HepG2 (cell line): ENCODE measurements around the gene NT5C. TPM values are rescaled to one million over a fixed set of nuclear protein-coding genes. Genes with fewer than 3 reads are reported as not detected.

Experiments
- ASH2L ChIP-seq: fragments of 300-600, 200-600 bp; sonication (generic); IDR thresholded peaks from 2 replicates; pipeline ENCODE4 v1.7.0; 2017; ENCODE audit warnings: low read depth, mild to moderate bottlenecking, moderate library complexity, mixed read lengths, low read length; ENCODE audit not compliant: insufficient read length
- CAMTA2 ChIP-seq: sonication (generic); formaldehyde crosslinking; IDR thresholded peaks from 2 replicates; pipeline ENCODE4 v1.4.0; 2020; ENCODE audit warnings: mild to moderate bottlenecking, missing genetic modification reagents, borderline replicate concordance
- HDAC2 ChIP-seq: sonication (generic); formaldehyde crosslinking; IDR thresholded peaks from 2 replicates; pipeline ENCODE4 v1.4.0; 2020; ENCODE audit warnings: missing genetic modification reagents
- HMGA1 ChIP-seq: sonication (generic); formaldehyde crosslinking; conservative IDR thresholded peaks from 2 replicates; pipeline ENCODE4 v1.4.0; 2020; ENCODE audit warnings: missing genetic modification reagents
- JUND ChIP-seq: sonication (generic); formaldehyde crosslinking; IDR thresholded peaks from 2 replicates; pipeline ENCODE4 v1.8.0; 2022; ENCODE audit warnings: mild to moderate bottlenecking, missing genetic modification reagents
- KDM1A ChIP-seq: IDR thresholded peaks from 2 replicates; pipeline ENCODE4 v1.6.1; 2016; ENCODE audit warnings: missing compliant biosample characterization
- KLF11 ChIP-seq: IDR thresholded peaks from 2 replicates; pipeline ENCODE4 v1.6.1; 2016; ENCODE audit warnings: missing compliant biosample characterization
- PAF1 ChIP-seq: IDR thresholded peaks from 2 replicates; pipeline ENCODE4 v1.6.1; 2016; ENCODE audit warnings: missing genetic modification reagents, missing compliant biosample characterization
- polyA plus RNA-seq, 8 experiments: library from polyadenylated mRNA; depleted of rRNA in 3 of 8; stranded (reverse) in 7 of 8; unstranded in 1 of 8; fragments of >200 nt; fragmentation: Illumina TruSeq in 4 of 8; extraction: Trizol in 4 of 8; gene quantifications; 2 replicates each; pipeline versions ENCODE4 v1.2.1 to v1.2.3, GENCODE V29; 2011 to 2016; ENCODE audit warnings: low read depth in 4 of 8, missing spikeins in 1 of 8, mixed read lengths in 1 of 8; ENCODE audit not compliant: insufficient read depth in 1 of 8
- total RNA-seq, 5 experiments: library from RNA; depleted of rRNA; stranded (reverse); fragments of >200 nt; fragmentation: Illumina TruSeq; extraction: Trizol; gene quantifications; 2 replicates each; pipeline ENCODE4 v1.2.3, GENCODE V29; 2016; ENCODE audit warnings: low read depth in 1 of 5
- TF ChIP-seq, protein P1 (sequence below): sonication (generic); formaldehyde crosslinking; IDR thresholded peaks from 2 replicates; pipeline ENCODE4 v1.4.0; 2020; ENCODE audit warnings: mild to moderate bottlenecking, missing genetic modification reagents
- TF ChIP-seq, protein P2 (sequence below): sonication (generic); formaldehyde crosslinking; IDR thresholded peaks from 2 replicates; pipeline ENCODE4 v1.4.0; 2020; ENCODE audit warnings: missing genetic modification reagents, borderline replicate concordance
- TF ChIP-seq, protein P3 (sequence below): sonication (generic); formaldehyde crosslinking; IDR thresholded peaks from 2 replicates; pipeline ENCODE4 v1.5.1; 2020; ENCODE audit warnings: missing genetic modification reagents, mild to moderate bottlenecking, borderline replicate concordance
- TF ChIP-seq, protein P4 (sequence below): sonication (generic); formaldehyde crosslinking; IDR thresholded peaks from 2 replicates; pipeline ENCODE4 v1.5.1; 2020; ENCODE audit warnings: mild to moderate bottlenecking, missing genetic modification reagents, borderline replicate concordance

NT5C gene
- total and polyA plus RNA-seq, 2 of the 13 experiments (the other 11 are each of a cell fraction or from before 2014, with no cell fraction given) = 42.8 to 48.6 TPM

DNA sequence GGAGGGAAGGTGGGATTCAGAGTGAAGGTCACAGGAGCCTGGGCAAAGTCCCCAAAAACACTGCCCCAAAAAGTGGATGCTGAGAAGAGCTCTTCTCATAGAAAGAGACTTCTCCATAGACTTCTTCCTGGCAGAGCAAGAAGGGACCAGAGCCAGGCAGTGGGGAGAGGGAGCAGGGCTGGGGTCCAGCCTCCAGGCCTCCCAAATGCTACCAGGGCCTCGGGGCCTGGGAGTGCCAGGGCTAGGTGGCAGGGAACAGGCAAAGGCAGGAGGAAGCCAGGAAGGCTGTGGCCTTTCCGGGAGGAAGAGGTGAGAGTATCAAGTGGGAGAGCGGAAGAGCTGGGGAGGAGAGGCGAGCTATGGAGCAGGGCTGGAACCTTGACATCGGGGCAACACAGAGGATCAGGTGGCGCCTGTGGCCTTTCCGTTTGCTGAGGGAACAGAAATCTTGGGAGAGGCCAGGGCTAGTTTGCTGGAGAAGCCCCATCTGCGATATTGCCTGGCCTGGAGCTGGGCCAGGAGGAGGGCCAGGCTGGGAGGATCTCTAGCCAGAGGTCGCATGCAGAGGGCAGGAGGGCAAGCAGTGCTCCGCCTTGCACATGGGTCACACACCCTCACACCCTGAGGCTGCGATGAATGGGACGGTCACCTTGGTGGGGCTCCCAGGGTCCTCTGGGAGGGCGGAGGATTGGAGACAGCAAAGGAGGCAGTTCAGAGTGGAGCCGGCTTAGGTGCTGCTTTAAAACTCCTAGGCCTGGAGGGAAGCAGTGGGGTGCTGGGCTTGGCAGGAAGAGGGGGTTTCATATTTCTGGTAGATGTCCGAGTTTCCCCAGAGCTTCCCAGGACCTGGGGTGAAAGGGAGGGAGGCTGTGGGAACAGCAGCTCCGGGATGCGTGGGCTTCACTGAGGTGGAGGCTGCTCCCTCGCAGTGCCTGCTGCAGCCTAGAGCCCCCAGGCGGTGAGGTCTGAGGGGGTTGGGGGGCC, 40.4 kb downstream of the NT5C start (continued):
- TF ChIP-seq, protein P1, sequence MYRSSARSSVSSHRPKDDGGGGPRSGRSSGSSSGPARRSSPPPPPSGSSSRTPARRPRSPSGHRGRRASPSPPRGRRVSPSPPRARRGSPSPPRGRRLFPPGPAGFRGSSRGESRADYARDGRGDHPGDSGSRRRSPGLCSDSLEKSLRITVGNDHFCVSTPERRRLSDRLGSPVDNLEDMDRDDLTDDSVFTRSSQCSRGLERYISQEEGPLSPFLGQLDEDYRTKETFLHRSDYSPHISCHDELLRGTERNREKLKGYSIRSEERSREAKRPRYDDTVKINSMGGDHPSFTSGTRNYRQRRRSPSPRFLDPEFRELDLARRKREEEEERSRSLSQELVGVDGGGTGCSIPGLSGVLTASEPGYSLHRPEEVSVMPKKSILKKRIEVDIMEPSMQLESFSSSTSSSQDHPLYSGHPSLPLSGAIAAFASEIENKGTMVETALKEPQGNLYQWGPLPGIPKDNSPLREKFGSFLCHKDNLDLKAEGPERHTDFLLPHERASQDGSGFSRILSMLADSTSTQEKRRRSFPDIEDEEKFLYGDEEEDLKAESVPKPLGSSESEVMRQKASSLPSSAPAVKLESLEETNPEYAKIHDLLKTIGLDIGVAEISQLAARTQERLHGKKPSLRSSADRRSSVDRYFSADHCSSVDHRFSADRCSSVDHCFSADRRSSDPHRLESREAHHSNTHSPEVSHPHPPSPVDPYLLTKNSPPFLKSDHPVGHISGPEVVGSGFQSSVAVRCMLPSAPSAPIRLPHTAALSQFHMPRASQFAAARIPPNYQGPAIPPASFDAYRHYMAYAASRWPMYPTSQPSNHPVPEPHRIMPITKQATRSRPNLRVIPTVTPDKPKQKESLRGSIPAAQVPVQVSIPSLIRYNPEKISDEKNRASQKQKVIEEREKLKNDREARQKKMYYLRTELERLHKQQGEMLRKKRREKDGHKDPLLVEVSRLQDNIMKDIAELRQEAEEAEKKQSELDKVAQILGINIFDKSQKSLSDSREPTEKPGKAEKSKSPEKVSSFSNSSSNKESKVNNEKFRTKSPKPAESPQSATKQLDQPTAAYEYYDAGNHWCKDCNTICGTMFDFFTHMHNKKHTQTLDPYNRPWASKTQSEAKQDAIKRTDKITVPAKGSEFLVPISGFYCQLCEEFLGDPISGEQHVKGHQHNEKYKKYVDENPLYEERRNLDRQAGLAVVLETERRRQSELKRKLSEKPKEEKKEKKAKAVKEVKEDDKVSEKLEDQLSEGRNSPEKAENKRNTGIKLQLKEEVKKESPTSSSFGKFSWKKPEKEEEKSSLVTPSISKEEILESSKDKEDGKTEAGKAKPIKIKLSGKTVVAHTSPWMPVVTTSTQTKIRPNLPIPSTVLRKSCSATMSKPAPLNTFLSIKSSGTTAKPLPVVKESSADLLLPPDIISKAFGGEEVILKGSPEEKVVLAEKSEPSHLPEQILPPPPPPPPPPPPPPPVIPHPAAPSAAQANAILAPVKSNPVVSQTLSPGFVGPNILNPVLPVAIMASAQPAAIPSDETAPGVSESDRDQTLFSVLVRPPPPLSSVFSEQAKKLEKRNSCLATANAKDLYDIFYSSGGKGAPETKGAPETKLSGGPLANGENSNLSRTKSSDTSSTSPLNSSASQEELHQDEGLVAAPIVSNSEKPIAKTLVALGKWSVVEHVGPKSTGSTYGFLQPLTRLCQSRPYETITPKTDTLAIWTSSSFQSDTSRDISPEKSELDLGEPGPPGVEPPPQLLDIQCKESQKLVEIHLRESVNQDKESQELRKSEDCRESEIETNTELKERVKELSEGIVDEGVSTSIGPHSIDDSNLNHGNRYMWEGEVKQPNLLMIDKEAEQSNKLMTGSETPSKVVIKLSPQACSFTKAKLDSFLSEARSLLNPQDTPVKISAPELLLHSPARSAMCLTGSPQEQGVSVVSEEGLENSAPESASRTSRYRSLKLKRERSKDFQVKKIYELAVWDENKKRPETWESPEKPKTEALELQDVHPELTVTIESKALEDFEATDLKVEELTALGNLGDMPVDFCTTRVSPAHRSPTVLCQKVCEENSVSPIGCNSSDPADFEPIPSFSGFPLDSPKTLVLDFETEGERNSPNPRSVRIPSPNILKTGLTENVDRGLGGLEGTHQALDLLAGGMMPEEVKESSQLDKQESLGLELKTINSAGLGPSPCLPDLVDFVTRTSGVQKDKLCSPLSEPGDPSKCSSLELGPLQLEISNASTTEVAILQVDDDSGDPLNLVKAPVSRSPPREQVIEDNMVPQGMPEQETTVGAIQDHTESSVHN (CRISPR knock-in tag) = no peak
- TF ChIP-seq HDAC2 (CRISPR knock-in tag) = peak; percentile 96
- TF ChIP-seq, protein P2, sequence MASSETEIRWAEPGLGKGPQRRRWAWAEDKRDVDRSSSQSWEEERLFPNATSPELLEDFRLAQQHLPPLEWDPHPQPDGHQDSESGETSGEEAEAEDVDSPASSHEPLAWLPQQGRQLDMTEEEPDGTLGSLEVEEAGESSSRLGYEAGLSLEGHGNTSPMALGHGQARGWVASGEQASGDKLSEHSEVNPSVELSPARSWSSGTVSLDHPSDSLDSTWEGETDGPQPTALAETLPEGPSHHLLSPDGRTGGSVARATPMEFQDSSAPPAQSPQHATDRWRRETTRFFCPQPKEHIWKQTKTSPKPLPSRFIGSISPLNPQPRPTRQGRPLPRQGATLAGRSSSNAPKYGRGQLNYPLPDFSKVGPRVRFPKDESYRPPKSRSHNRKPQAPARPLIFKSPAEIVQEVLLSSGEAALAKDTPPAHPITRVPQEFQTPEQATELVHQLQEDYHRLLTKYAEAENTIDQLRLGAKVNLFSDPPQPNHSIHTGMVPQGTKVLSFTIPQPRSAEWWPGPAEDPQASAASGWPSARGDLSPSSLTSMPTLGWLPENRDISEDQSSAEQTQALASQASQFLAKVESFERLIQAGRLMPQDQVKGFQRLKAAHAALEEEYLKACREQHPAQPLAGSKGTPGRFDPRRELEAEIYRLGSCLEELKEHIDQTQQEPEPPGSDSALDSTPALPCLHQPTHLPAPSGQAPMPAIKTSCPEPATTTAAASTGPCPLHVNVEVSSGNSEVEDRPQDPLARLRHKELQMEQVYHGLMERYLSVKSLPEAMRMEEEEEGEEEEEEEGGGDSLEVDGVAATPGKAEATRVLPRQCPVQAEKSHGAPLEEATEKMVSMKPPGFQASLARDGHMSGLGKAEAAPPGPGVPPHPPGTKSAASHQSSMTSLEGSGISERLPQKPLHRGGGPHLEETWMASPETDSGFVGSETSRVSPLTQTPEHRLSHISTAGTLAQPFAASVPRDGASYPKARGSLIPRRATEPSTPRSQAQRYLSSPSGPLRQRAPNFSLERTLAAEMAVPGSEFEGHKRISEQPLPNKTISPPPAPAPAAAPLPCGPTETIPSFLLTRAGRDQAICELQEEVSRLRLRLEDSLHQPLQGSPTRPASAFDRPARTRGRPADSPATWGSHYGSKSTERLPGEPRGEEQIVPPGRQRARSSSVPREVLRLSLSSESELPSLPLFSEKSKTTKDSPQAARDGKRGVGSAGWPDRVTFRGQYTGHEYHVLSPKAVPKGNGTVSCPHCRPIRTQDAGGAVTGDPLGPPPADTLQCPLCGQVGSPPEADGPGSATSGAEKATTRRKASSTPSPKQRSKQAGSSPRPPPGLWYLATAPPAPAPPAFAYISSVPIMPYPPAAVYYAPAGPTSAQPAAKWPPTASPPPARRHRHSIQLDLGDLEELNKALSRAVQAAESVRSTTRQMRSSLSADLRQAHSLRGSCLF (CRISPR knock-in tag) = no peak
- no peak for TF ChIP-seq PAF1 (CRISPR knock-in tag)
- TF ChIP-seq KLF11 (CRISPR knock-in tag) = peak; percentile 39; the same call in 1 of the 2 replicates
- no peak for TF ChIP-seq JUND
- TF ChIP-seq, protein P3, sequence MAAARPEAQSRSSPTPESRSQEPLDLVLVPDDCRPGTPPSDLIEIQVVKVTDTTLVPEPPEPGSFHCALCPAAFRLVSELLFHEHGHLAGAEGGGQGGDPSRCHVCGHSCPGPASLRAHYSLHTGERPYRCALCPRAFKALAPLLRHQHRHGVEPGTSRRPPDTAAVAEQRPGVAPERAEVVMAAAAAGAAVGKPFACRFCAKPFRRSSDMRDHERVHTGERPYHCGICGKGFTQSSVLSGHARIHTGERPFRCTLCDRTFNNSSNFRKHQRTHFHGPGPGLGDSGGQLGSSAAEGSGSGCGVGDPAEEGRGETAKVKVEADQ = no peak
- TF ChIP-seq CAMTA2 = no peak
- TF ChIP-seq, protein P4, sequence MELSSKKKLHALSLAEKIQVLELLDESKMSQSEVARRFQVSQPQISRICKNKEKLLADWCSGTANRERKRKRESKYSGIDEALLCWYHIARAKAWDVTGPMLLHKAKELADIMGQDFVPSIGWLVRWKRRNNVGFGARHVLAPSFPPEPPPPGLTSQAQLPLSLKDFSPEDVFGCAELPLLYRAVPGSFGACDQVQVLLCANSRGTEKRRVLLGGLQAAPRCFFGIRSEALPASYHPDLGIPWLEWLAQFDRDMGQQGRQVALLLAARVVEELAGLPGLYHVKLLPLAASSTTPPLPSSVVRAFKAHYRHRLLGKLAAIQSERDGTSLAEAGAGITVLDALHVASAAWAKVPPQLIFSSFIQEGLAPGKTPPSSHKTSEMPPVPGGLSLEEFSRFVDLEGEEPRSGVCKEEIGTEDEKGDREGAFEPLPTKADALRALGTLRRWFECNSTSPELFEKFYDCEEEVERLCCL (CRISPR knock-in tag) = 0 out of 2 replicates have a peak, but pooled peaks have one; percentile 62
- no peak for TF ChIP-seq ASH2L
- TF ChIP-seq KDM1A (CRISPR knock-in tag) = no peak
- no peak for TF ChIP-seq HMGA1 (CRISPR knock-in tag)
